Activated CD8-positive, alpha-beta T cell treated with anti-CD3 and anti-CD28 coated beads for 36 hours (primary cell): Measurements from ENCODE around the gene EWSR1. TPM values are rescaled to one million over a fixed set of nuclear protein-coding genes. Genes with fewer than 3 reads are reported as not detected.

Experiments
- ATAC-seq: fragments of 200-7000 bp; cut with Tn5 transposase; one replicate; pipeline ENCODE4 v1.10.0; 2021; ENCODE audit warnings: mild to moderate bottlenecking, moderate library complexity
- CTCF ChIA-PET: fragments of 350-600 bp; sonication (Branson Sonifier 250); formaldehyde crosslinking; loops from one replicate; lab custom pipeline; 2021; ENCODE audit warnings: antibody characterized with exemption; lab: Charles Lee
- POLR2A ChIA-PET: fragments of 350-600 bp; sonication (Branson Sonifier 250); formaldehyde crosslinking; loops from one replicate; lab custom pipeline; 2021; ENCODE audit warnings: antibody characterized with exemption; lab: Charles Lee
- DNase-seq: peaks from one replicate; pipeline ENCODE4 v3.0.0-alpha.2; 2020
- H3K27ac Mint-ChIP-seq: one replicate; pipeline ENCODE4 v1.8.0; 2021; ENCODE audit warnings: mild to moderate bottlenecking, mixed read lengths
- H3K27me3 Mint-ChIP-seq: one replicate; pipeline ENCODE4 v1.8.0; 2021; ENCODE audit warnings: mixed read lengths
- H3K36me3 Mint-ChIP-seq: one replicate; pipeline ENCODE4 v1.8.0; 2021; ENCODE audit warnings: low read depth, mixed read lengths
- H3K4me1 Mint-ChIP-seq: one replicate; pipeline ENCODE4 v1.8.0; 2021; ENCODE audit warnings: low read depth, mixed read lengths
- H3K4me3 Mint-ChIP-seq: one replicate; pipeline ENCODE4 v1.8.0; 2021; ENCODE audit warnings: mild to moderate bottlenecking, moderate library complexity, mixed read lengths
- H3K9me3 Mint-ChIP-seq: one replicate; pipeline ENCODE4 v1.8.0; 2021; ENCODE audit warnings: mixed read lengths
- CTCF ChIP-seq: fragments of 200-600 bp; IDR thresholded peaks from one replicate; pipeline ENCODE4 v1.8.0; 2022; ENCODE audit warnings: antibody characterized with exemption, mild to moderate bottlenecking
- intact Hi-C: fragments of 100-400 bp; cut with micrococcal nuclease; formaldehyde crosslinking; loops from one replicate; pipeline ENCODE4 v1.10.0; 2022
- total RNA-seq, 2 experiments: library from RNA; stranded (reverse); gene quantifications; one replicate each; pipeline ENCODE4 v1.2.3, GENCODE V29; 2021

Gene EWSR1
- total RNA-seq, 2 experiments from 2014 or later, result 307 to 315 TPM

GRCh38 chr22:29341056-29341848 lies 73.2 kb downstream of the EWSR1 start:
- H3K9me3 Mint-ChIP-seq, result no peaks in the 10 kb centered on the region

GRCh38 chr22:29341849-29342127 lies 73.7 kb downstream of the EWSR1 start:
- no peak for ATAC-seq
- no peaks in the 10 kb centered on the region for H3K4me1 Mint-ChIP-seq
- DNase-seq, result no peak
- POLR2A ChIA-PET, result interaction anchor here (0.6 kb wide), 1 partner anchor 519 kb away, joined by 3 read pairs; no protein-coding TSS in a partner anchor
- H3K36me3 Mint-ChIP-seq, result peaks cover 33% of the 10 kb centered on the region
- no peak for TF ChIP-seq CTCF
- CTCF ChIA-PET, result no interaction called here
- no peak overlapping the region for H3K4me3 Mint-ChIP-seq
- no peak overlapping the region for H3K27ac Mint-ChIP-seq
- H3K9me3 Mint-ChIP-seq, result no peaks in the 10 kb centered on the region
- no peaks in the 10 kb centered on the region for H3K27me3 Mint-ChIP-seq
- intact Hi-C loops, result no loop called here

More at GRCh38 chr22:29341056-29341848, 73.2 kb downstream of the EWSR1 start:
- H3K27ac Mint-ChIP-seq, result no peak overlapping the region
- no peak overlapping the region for H3K4me3 Mint-ChIP-seq
- ChIA-PET CTCF (interaction anchor here (1.5 kb wide), 1 partner anchor 28 kb away, joined by 4 read pairs; no protein-coding TSS in a partner anchor), POLR2A (interaction anchor here (0.6 kb wide), 1 partner anchor 519 kb away, joined by 3 read pairs; no protein-coding TSS in a partner anchor)
- intact Hi-C loops, result no loop called here
- peaks cover 30% of the 10 kb centered on the region for H3K36me3 Mint-ChIP-seq
- no peaks in the 10 kb centered on the region for H3K4me1 Mint-ChIP-seq
- no peak for DNase-seq
- no peak for ATAC-seq
- no peaks in the 10 kb centered on the region for H3K27me3 Mint-ChIP-seq
- no peak for TF ChIP-seq CTCF

- Mint-ChIP-seq H3K36me3 (peaks cover 32% of the 10 kb centered on the region), H3K27me3 (no peaks in the 10 kb centered on the region), H3K9me3 (no peaks in the 10 kb centered on the region), H3K27ac (no peak overlapping the region), H3K4me1 (no peaks in the 10 kb centered on the region), H3K4me3 (no peak overlapping the region)
- ChIA-PET CTCF (no interaction called here), POLR2A (no interaction called here)
- ATAC-seq (no peak), DNase-seq (no peak)
- TF ChIP-seq CTCF, result no peak
- intact Hi-C loops, result no loop called here
Measured at GRCh38 chr22:29342177-29342576, 74.1 kb downstream of the EWSR1 start.

- no peak for DNase-seq
- H3K9me3 Mint-ChIP-seq, result no peaks in the 10 kb centered on the region
- TF ChIP-seq CTCF, result no peak
- H3K27ac Mint-ChIP-seq, result no peak overlapping the region
- H3K36me3 Mint-ChIP-seq, result peaks cover 32% of the 10 kb centered on the region
- intact Hi-C loops, result no loop called here
- no peak for ATAC-seq
- H3K4me3 Mint-ChIP-seq, result no peak overlapping the region
- no peaks in the 10 kb centered on the region for H3K27me3 Mint-ChIP-seq
- H3K4me1 Mint-ChIP-seq, result no peaks in the 10 kb centered on the region
- ChIA-PET CTCF (no interaction called here), POLR2A (no interaction called here)
Measured at GRCh38 chr22:29342577-29343312, 74.7 kb downstream of the EWSR1 start.

- ChIA-PET POLR2A (interaction anchor here (0.8 kb wide), 1 partner anchor 33 kb away, joined by 3 read pairs; no protein-coding TSS in a partner anchor), CTCF (no interaction called here)
- H3K27ac Mint-ChIP-seq, result no peak overlapping the region
- no peak overlapping the region for H3K4me3 Mint-ChIP-seq
- DNase-seq (no peak), ATAC-seq (peak; percentile 37)
- TF ChIP-seq CTCF, result no peak
- no peaks in the 10 kb centered on the region for H3K9me3 Mint-ChIP-seq
- no peaks in the 10 kb centered on the region for H3K4me1 Mint-ChIP-seq
- intact Hi-C loops, result no loop called here
- no peaks in the 10 kb centered on the region for H3K27me3 Mint-ChIP-seq
- H3K36me3 Mint-ChIP-seq, result peaks cover 25% of the 10 kb centered on the region
Measured at GRCh38 chr22:29343313-29343805, 75.3 kb downstream of the EWSR1 start.
